Smooth muscle cell (in vitro differentiated cells): Measurements from ENCODE around the gene DNM3. TPM values are rescaled to one million over a fixed set of nuclear protein-coding genes. Genes with fewer than 3 reads are reported as not detected.

Source experiments
- DNase-seq: peaks from one replicate; lab custom pipeline; 2025; ENCODE audit not compliant: unreplicated experiment; lab: John Stamatoyannopoulos, UW
- H2AFZ ChIP-seq: fragments of 200-600 bp; sonication (generic); 2 replicates; pipeline ENCODE4 v1.6.0; 2016; ENCODE audit warnings: antibody characterized with exemption, low read depth, mild to moderate bottlenecking
- H3F3A ChIP-seq: fragments of 200-600 bp; sonication (generic); 2 replicates; pipeline ENCODE4 v1.6.0; 2017; ENCODE audit warnings: antibody characterized with exemption, low read depth
- H3K27ac ChIP-seq: fragments of 200-600 bp; sonication (generic); 2 replicates; pipeline ENCODE4 v1.5.1; 2016; ENCODE audit warnings: low read depth, mild to moderate bottlenecking
- H3K27me3 ChIP-seq: fragments of 200-600 bp; sonication (generic); 2 replicates; pipeline ENCODE4 v1.6.1; 2016; ENCODE audit warnings: low read depth, mild to moderate bottlenecking
- H3K36me3 ChIP-seq: fragments of 200-600 bp; sonication (generic); 2 replicates; pipeline ENCODE4 v1.5.1; 2016; ENCODE audit warnings: low read depth
- H3K4me1 ChIP-seq: fragments of 200-600 bp; sonication (generic); 2 replicates; pipeline ENCODE4 v1.5.1; 2016; ENCODE audit warnings: low read depth
- H3K4me2 ChIP-seq: fragments of 200-600 bp; sonication (generic); 2 replicates; pipeline ENCODE4 v1.6.0; 2016; ENCODE audit warnings: mild to moderate bottlenecking
- H3K4me3 ChIP-seq: fragments of 200-600 bp; sonication (generic); 2 replicates; pipeline ENCODE4 v1.5.1; 2016; ENCODE audit warnings: mild to moderate bottlenecking
- H3K79me2 ChIP-seq: fragments of 200-600 bp; sonication (generic); 2 replicates; pipeline ENCODE4 v1.6.0; 2016; ENCODE audit warnings: low read depth, mild to moderate bottlenecking
- H3K9ac ChIP-seq: fragments of 200-600 bp; sonication (generic); 2 replicates; pipeline ENCODE4 v1.6.0; 2016; ENCODE audit warnings: low read depth
- H3K9me3 ChIP-seq: fragments of 200-600 bp; sonication (generic); replicated peaks from 2 replicates; pipeline ENCODE4 v1.5.1; 2016; ENCODE audit warnings: low read depth
- H4K20me1 ChIP-seq: fragments of 200-600 bp; sonication (generic); 2 replicates; pipeline ENCODE4 v1.6.0; 2016; ENCODE audit warnings: low read depth
- WGBS: methylation state at CpG from one replicate; pipeline ENCODE4 v1.1.7; 2016; ENCODE audit warnings: low lambda C conversion rate; 5-methylcytosine and 5-hydroxymethylcytosine counted together
- polyA plus RNA-seq: library from polyadenylated mRNA; unstranded; fragments of >200 nt; fragmentation: Nextera tagmentation; extraction: Ambion mirVana; gene quantifications from 2 replicates; pipeline ENCODE4 v1.2.1, GENCODE V29; 2016
- total RNA-seq: library from RNA; depleted of rRNA; stranded (reverse); fragments of >200 nt; gene quantifications from 2 replicates; pipeline ENCODE4 v1.2.3, GENCODE V29; 2014
- TF ChIP-seq, protein P1 (sequence below): fragments of 200-600 bp; sonication (generic); IDR thresholded peaks from 2 replicates; pipeline ENCODE4 v1.5.1; 2017; ENCODE audit warnings: borderline replicate concordance, mild to moderate bottlenecking, antibody characterized with exemption; ENCODE audit not compliant: insufficient read depth, poor library complexity, severe bottlenecking

DNM3 gene
- total and polyA plus RNA-seq, 2 experiments from 2014 or later = 1.7 to 3.0 TPM

DNA sequence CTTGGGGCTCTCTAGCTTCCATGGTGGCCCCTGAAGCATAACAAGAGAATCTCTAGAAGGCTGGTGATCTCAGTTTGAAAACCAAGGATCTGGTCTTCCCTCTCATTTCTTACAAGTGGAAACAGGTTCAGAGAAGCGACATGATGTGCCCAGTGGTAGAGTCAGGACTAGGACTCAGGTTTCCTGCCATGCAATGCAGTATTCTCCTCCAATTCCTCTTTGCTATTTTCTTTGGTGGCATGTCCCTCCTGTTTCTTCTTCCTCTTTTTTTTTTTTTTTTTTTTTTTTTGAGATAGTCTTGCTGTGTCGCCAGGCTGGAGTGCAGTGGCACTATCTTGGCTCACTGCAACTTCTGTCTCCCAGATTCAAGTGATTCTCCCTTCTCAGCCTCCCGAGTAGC lies 383.6 kb downstream of the DNM3 start:
- DNase-seq = no peak
- Histone ChIP-seq H3K27me3 (no peaks in the 10 kb centered on the region), H2AFZ (no peak overlapping the region), H3K36me3 (no peaks in the 10 kb centered on the region), H3K79me2 (no peaks in the 10 kb centered on the region), H4K20me1 (no peaks in the 10 kb centered on the region), H3F3A (no peaks in the 10 kb centered on the region), H3K27ac (no peak overlapping the region), H3K9me3 (no peaks in the 10 kb centered on the region), H3K9ac (no peak overlapping the region), H3K4me3 (no peak overlapping the region), H3K4me1 (no peaks in the 10 kb centered on the region), H3K4me2 (no peak overlapping the region)
- WGBS = 100% methylated on average over 3 of the region's 3 CpGs
- TF ChIP-seq, protein P1, sequence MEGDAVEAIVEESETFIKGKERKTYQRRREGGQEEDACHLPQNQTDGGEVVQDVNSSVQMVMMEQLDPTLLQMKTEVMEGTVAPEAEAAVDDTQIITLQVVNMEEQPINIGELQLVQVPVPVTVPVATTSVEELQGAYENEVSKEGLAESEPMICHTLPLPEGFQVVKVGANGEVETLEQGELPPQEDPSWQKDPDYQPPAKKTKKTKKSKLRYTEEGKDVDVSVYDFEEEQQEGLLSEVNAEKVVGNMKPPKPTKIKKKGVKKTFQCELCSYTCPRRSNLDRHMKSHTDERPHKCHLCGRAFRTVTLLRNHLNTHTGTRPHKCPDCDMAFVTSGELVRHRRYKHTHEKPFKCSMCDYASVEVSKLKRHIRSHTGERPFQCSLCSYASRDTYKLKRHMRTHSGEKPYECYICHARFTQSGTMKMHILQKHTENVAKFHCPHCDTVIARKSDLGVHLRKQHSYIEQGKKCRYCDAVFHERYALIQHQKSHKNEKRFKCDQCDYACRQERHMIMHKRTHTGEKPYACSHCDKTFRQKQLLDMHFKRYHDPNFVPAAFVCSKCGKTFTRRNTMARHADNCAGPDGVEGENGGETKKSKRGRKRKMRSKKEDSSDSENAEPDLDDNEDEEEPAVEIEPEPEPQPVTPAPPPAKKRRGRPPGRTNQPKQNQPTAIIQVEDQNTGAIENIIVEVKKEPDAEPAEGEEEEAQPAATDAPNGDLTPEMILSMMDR = no peak

DNA sequence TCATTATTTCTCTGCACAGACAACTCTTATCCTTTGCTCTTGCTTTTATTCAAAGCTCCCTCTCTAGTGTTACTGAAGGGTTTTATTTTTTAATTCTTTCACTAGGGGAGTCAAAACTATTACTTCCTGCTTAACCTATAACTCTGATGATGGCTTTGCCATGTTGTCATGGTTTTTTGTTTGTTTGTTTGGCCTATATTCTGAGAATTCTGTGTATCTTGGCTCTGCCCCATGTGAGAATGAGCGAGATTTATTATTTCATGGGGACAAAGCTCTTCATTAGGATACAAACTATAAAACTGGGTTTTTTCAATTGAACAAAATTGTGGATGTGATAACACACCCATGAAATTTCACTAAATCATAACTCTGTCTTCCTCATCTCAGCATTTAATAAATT lies 388.6 kb downstream of the DNM3 start:
- Histone ChIP-seq H3K36me3 (no peaks in the 10 kb centered on the region), H3K4me1 (no peaks in the 10 kb centered on the region), H3K79me2 (no peaks in the 10 kb centered on the region), H4K20me1 (no peaks in the 10 kb centered on the region), H3K9me3 (no peaks in the 10 kb centered on the region), H3K27me3 (no peaks in the 10 kb centered on the region), H3K4me2 (no peak overlapping the region), H2AFZ (no peak overlapping the region), H3K9ac (no peak overlapping the region), H3F3A (no peaks in the 10 kb centered on the region), H3K27ac (no peak overlapping the region), H3K4me3 (no peak overlapping the region)
- TF ChIP-seq, protein P1 = no peak
- DNase-seq = no peak
- WGBS = 97% methylated on average over 1 of the region's 1 CpG

DNA sequence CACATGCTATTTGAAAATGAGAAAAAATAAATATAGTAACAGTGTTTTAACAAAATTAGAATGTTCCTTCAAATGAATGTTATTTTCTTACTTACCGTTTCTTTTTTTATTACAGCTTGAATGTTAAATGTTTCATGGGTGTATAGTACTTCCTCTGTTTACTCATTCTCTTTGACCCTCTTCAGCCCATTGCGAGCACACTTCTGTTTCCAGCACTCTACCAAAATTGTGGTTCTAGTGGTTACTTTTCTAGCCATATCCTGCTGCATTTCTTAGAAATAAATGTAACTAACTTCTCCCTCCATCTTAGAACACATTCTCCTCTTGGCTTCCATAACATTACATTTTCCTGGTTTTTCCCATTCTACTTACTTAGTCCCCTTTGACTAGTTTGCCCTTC lies 389.2 kb downstream of the DNM3 start:
- H3K27me3 ChIP-seq = no peaks in the 10 kb centered on the region
- no peaks in the 10 kb centered on the region for H3K36me3 ChIP-seq
- H3K4me3 ChIP-seq = no peak overlapping the region
- H2AFZ ChIP-seq = no peak overlapping the region
- H3K4me2 ChIP-seq = no peak overlapping the region
- H3F3A ChIP-seq = no peaks in the 10 kb centered on the region
- WGBS = 98% methylated on average over 2 of the region's 2 CpGs
- H4K20me1 ChIP-seq = no peaks in the 10 kb centered on the region
- no peak overlapping the region for H3K9ac ChIP-seq
- H3K79me2 ChIP-seq = no peaks in the 10 kb centered on the region
- no peak overlapping the region for H3K27ac ChIP-seq
- no peaks in the 10 kb centered on the region for H3K9me3 ChIP-seq
- DNase-seq = no peak
- H3K4me1 ChIP-seq = no peaks in the 10 kb centered on the region
- TF ChIP-seq, protein P1 = no peak

DNA sequence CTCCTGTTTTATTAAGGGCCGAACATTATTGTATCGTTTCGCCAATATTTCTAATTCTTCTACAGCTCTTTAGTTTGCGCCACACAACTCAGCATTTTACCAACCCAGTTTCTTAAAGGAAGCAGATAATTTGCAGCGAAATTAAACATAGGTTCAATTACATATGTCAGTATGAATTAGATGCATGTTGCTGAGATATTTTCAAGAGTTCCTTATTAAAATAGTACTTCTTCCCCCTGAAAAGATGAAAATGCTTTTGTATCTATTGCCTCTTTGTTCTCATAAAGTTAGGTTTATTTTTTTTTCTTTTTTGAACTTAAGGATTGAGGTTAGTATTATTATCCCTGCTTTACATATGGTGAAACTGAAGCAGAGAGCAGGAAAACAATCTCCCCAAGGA lies 395.7 kb downstream of the DNM3 start:
- Histone ChIP-seq H4K20me1 (no peaks in the 10 kb centered on the region), H3K27ac (no peak overlapping the region), H3K4me1 (peaks cover 8% of the 10 kb centered on the region), H3F3A (no peaks in the 10 kb centered on the region), H3K27me3 (no peaks in the 10 kb centered on the region), H3K4me3 (no peak overlapping the region), H3K9ac (no peak overlapping the region), H3K9me3 (no peaks in the 10 kb centered on the region), H3K4me2 (no peak overlapping the region), H3K79me2 (no peaks in the 10 kb centered on the region), H2AFZ (no peak overlapping the region), H3K36me3 (no peaks in the 10 kb centered on the region)
- TF ChIP-seq, protein P1 = no peak
- whole genome bisulfite sequencing = 97% methylated on average over 5 of the region's 5 CpGs
- DNase-seq = no peak
